Stimulated activated CD8-positive, alpha-beta memory T cell treated with anti-CD3 and anti-CD28 coated beads, Interleukin-2, amount 100 ng/mL, for 48 hours (primary cell): ENCODE data around the gene PSMB9.

Experiments used
- DNase-seq, 2 donors: peaks; one replicate each; pipeline ENCODE4 v3.0.0-alpha.2; 2020; ENCODE audit warnings: low read depth in 2 of 2

Gene PSMB9

GRCh38 chr6:32905078-32905477, 51.1 kb downstream of the PSMB9 start:
- DNase-seq = no peak

DNA sequence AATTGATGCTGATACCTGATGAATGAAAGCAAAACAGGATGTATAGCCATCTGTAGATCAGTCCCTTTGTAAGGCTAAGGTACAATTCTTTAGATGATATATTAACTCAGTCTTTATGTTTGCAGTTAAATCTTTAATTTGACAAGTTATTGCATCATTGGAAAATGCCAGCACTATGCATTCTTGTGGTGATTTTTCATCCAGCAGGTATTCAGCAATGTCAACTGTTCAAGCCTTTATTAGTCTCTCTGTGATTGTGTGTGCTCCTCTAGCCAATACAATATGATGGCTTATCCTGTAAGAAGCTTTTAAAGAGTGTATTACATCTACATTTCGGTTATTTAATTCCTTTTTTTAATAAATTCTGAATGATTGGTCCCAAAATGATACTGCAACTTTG, 52.5 kb downstream of the PSMB9 start:
- no peak for DNase-seq

GRCh38 chr6:32908897-32909296, 54.9 kb downstream of the PSMB9 start:
- DNase-seq = no peak
